ENCODE data around the gene MIX23.

The MIX23 gene

GRCh38 chr3:122312826-122313225, 70.2 kb downstream of the MIX23 start:
- Mint-ChIP-seq H3K27me3 (ENCODE audit: low read depth) (no peaks in the 10 kb centered on the region), H3K9me3 (peaks cover 3% of the 10 kb centered on the region), H3K27ac (peak overlapping the region; percentile 16), H3K36me3 (ENCODE audit: low read depth) (peaks cover 2% of the 10 kb centered on the region), H3K4me3 (no peak overlapping the region), H3K4me1 (ENCODE audit: low read depth) (peaks cover 10% of the 10 kb centered on the region)

DNA sequence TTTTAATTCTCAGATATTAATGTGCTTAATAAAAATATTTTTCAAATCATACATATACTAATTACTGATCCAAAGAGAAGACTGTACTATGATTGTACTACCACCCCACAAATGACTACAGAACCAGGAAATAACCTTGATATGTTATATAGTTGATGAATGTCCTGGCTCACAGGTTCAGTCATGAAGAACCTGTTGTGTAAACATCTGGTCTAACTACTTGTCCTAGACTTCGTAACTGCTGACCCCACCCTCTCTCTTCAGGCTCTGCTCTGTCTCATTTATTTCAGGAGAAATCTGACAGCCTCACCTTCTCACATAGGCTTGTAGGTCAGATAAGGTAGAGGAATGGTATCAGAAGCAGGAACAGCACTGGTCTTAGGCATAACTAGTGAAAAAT, 72.7 kb downstream of the MIX23 start:
- H3K27ac Mint-ChIP-seq, result no peak overlapping the region
- H3K4me3 Mint-ChIP-seq, result no peak overlapping the region
- H3K36me3 Mint-ChIP-seq (ENCODE audit: low read depth), result no peaks in the 10 kb centered on the region
- peaks cover 8% of the 10 kb centered on the region for H3K27me3 Mint-ChIP-seq (ENCODE audit: low read depth)
- no peaks in the 10 kb centered on the region for H3K9me3 Mint-ChIP-seq
- H3K4me1 Mint-ChIP-seq (ENCODE audit: low read depth), result peaks cover 14% of the 10 kb centered on the region
